Activated T-cell treated with anti-CD3 and anti-CD28 coated beads, Interleukin-2, amount 50 U/mL, for 4 hours (primary cell): ENCODE results near the gene MAD1L1. TPM values are rescaled to one million over a fixed set of nuclear protein-coding genes. Genes with fewer than 3 reads are reported as not detected.
"Not testable (repeated sequence)": the region's sequence is repeated elsewhere in the genome, so short reads cannot be mapped to it uniquely, and the experiment has no call there.

Experiments
- ATAC-seq, 2 donors: fragments of 200-7000 bp; cut with Tn5 transposase; one replicate each; pipeline ENCODE4 v1.10.0; 2021
- DNase-seq: peaks from one replicate; pipeline ENCODE4 v3.0.0-alpha.2; 2020
- H3K27me3 Mint-ChIP-seq: one replicate; pipeline ENCODE4 v1.8.0; 2021; ENCODE audit warnings: low read depth, mixed read lengths
- H3K36me3 Mint-ChIP-seq: one replicate; pipeline ENCODE4 v1.8.0; 2022; ENCODE audit warnings: mixed read lengths; ENCODE audit not compliant: insufficient read depth
- H3K4me1 Mint-ChIP-seq: one replicate; pipeline ENCODE4 v1.8.0; 2021; ENCODE audit warnings: low read depth, mixed read lengths
- H3K4me3 Mint-ChIP-seq: one replicate; pipeline ENCODE4 v1.8.0; 2021; ENCODE audit warnings: mild to moderate bottlenecking, moderate library complexity, mixed read lengths
- H3K9me3 Mint-ChIP-seq: one replicate; pipeline ENCODE4 v1.8.0; 2021; ENCODE audit warnings: mixed read lengths
- total RNA-seq, 3 donors: library from RNA; stranded (reverse); gene quantifications; one replicate each; pipeline ENCODE4 v1.2.1, GENCODE V29; 2021

MAD1L1 gene
- total RNA-seq, 3 donors from 2014 or later: 55.8 to 59.4 (median 57.9) TPM

GRCh38 chr7:2040201-2040892 lies 192.4 kb downstream of the MAD1L1 start:
- Mint-ChIP-seq H3K27me3 (no peaks in the 10 kb centered on the region), H3K36me3 (peaks cover 12% of the 10 kb centered on the region), H3K4me3 (no peak overlapping the region), H3K4me1 (peaks cover 52% of the 10 kb centered on the region), H3K9me3 (no peaks in the 10 kb centered on the region)
- no peak for ATAC-seq
- no peak for DNase-seq

GRCh38 chr7:2038931-2039728 lies 193.6 kb downstream of the MAD1L1 start:
- ATAC-seq (peak; percentile 36 to 50), DNase-seq (no peak)
- peaks cover 54% of the 10 kb centered on the region for H3K4me1 Mint-ChIP-seq
- peaks cover 12% of the 10 kb centered on the region for H3K36me3 Mint-ChIP-seq
- peak overlapping the region; percentile 48 for H3K4me3 Mint-ChIP-seq
- H3K9me3 Mint-ChIP-seq: no peaks in the 10 kb centered on the region
- no peaks in the 10 kb centered on the region for H3K27me3 Mint-ChIP-seq

- no peak for DNase-seq
- Mint-ChIP-seq H3K4me3 (peak overlapping the region; percentile 80), H3K4me1 (peaks cover 54% of the 10 kb centered on the region), H3K27me3 (no peaks in the 10 kb centered on the region), H3K9me3 (no peaks in the 10 kb centered on the region), H3K36me3 (peaks cover 9% of the 10 kb centered on the region)
- ATAC-seq: peak; percentile 64 to 71
Measured at GRCh38 chr7:2037808-2038522, 194.8 kb downstream of the MAD1L1 start.

- no peaks in the 10 kb centered on the region for H3K9me3 Mint-ChIP-seq
- peak overlapping the region; percentile 80 for H3K4me3 Mint-ChIP-seq
- no peaks in the 10 kb centered on the region for H3K27me3 Mint-ChIP-seq
- DNase-seq (peak; percentile 36), ATAC-seq (peak; percentile 68 to 73)
- H3K36me3 Mint-ChIP-seq: peaks cover 7% of the 10 kb centered on the region
- peaks cover 57% of the 10 kb centered on the region for H3K4me1 Mint-ChIP-seq
Measured at GRCh38 chr7:2037301-2037807, 195.4 kb downstream of the MAD1L1 start.

- peaks cover 58% of the 10 kb centered on the region for H3K4me1 Mint-ChIP-seq
- ATAC-seq (no peak), DNase-seq (no peak)
- no peaks in the 10 kb centered on the region for H3K9me3 Mint-ChIP-seq
- no peaks in the 10 kb centered on the region for H3K27me3 Mint-ChIP-seq
- peaks cover 2% of the 10 kb centered on the region for H3K36me3 Mint-ChIP-seq
- no peak overlapping the region for H3K4me3 Mint-ChIP-seq
Measured at GRCh38 chr7:2036786-2037185, 196.0 kb downstream of the MAD1L1 start.

GRCh38 chr7:2036201-2036600 lies 196.5 kb downstream of the MAD1L1 start:
- not testable (repeated sequence) for ATAC-seq, H3K27me3 Mint-ChIP-seq, H3K9me3 Mint-ChIP-seq, DNase-seq, H3K4me3 Mint-ChIP-seq, H3K36me3 Mint-ChIP-seq
- peaks cover 59% of the 10 kb centered on the region for H3K4me1 Mint-ChIP-seq

- Mint-ChIP-seq H3K4me3 (no peak overlapping the region), H3K36me3 (peaks cover 7% of the 10 kb centered on the region), H3K27me3 (no peaks in the 10 kb centered on the region), H3K4me1 (peaks cover 55% of the 10 kb centered on the region), H3K9me3 (no peaks in the 10 kb centered on the region)
- ATAC-seq (no peak), DNase-seq (no peak)
Measured at GRCh38 chr7:2034291-2035201, 198.2 kb downstream of the MAD1L1 start.

- Mint-ChIP-seq H3K4me3 (no peak overlapping the region), H3K4me1 (peaks cover 47% of the 10 kb centered on the region), H3K27me3 (no peaks in the 10 kb centered on the region), H3K9me3 (peaks cover 6% of the 10 kb centered on the region), H3K36me3 (peaks cover 12% of the 10 kb centered on the region)
- no peak for DNase-seq
- no peak for ATAC-seq
Measured at GRCh38 chr7:2033586-2034135, 199.1 kb downstream of the MAD1L1 start.

- ATAC-seq: no peak
- Mint-ChIP-seq H3K27me3 (no peaks in the 10 kb centered on the region), H3K36me3 (peaks cover 15% of the 10 kb centered on the region), H3K4me3 (no peak overlapping the region), H3K4me1 (peaks cover 41% of the 10 kb centered on the region), H3K9me3 (peaks cover 11% of the 10 kb centered on the region)
- DNase-seq: no peak
Measured at GRCh38 chr7:2032876-2033407, 199.8 kb downstream of the MAD1L1 start.

- no peak for DNase-seq
- H3K4me1 Mint-ChIP-seq: peaks cover 34% of the 10 kb centered on the region
- no peak overlapping the region for H3K4me3 Mint-ChIP-seq
- H3K9me3 Mint-ChIP-seq: peaks cover 18% of the 10 kb centered on the region
- no peaks in the 10 kb centered on the region for H3K27me3 Mint-ChIP-seq
- peaks cover 15% of the 10 kb centered on the region for H3K36me3 Mint-ChIP-seq
- ATAC-seq: no peak
Measured at GRCh38 chr7:2032030-2032875, 200.5 kb downstream of the MAD1L1 start.

- H3K36me3 Mint-ChIP-seq: peaks cover 16% of the 10 kb centered on the region
- peak overlapping the region; percentile 6 for H3K4me3 Mint-ChIP-seq
- DNase-seq: no peak
- peaks cover 26% of the 10 kb centered on the region for H3K9me3 Mint-ChIP-seq
- peaks cover 28% of the 10 kb centered on the region for H3K4me1 Mint-ChIP-seq
- H3K27me3 Mint-ChIP-seq: no peaks in the 10 kb centered on the region
- ATAC-seq: peak in 1 of 2 donors; percentile 18
Measured at GRCh38 chr7:2031451-2031845, 201.3 kb downstream of the MAD1L1 start.
